Endodermal cell (in vitro differentiated cells): ENCODE measurements around the gene TGIF2LX. TPM values are rescaled to one million over a fixed set of nuclear protein-coding genes. Genes with fewer than 3 reads are reported as not detected.
"Not testable (repeated sequence)": the region's sequence is repeated elsewhere in the genome, so short reads cannot be mapped to it uniquely, and the experiment has no call there.

ENCODE experiments used
- DNase-seq: peaks from one replicate; pipeline ENCODE4 v3.0.0-alpha.2; 2017
- H3K27ac ChIP-seq: 2 replicates; pipeline ENCODE4 v1.5.1; 2013; ENCODE audit warnings: mild to moderate bottlenecking, low read depth, low read length, moderate library complexity
- H3K27me3 ChIP-seq: 2 replicates; pipeline ENCODE4 v1.6.1; 2013; ENCODE audit warnings: mild to moderate bottlenecking, low read length, moderate library complexity; ENCODE audit not compliant: insufficient read depth, control insufficient read depth, poor library complexity, severe bottlenecking
- H3K36me3 ChIP-seq: 2 replicates; pipeline ENCODE4 v1.7.0; 2013; ENCODE audit warnings: mild to moderate bottlenecking, low read length, moderate library complexity; ENCODE audit not compliant: control insufficient read depth, insufficient read depth
- H3K4me1 ChIP-seq: one replicate; pipeline ENCODE4 v1.7.0; 2013; ENCODE audit warnings: low read length; ENCODE audit not compliant: control insufficient read depth, insufficient read depth
- H3K4me3 ChIP-seq: 2 replicates; pipeline ENCODE4 v1.5.1; 2013; ENCODE audit warnings: mild to moderate bottlenecking, low read length, moderate library complexity
- H3K9ac ChIP-seq: 2 replicates; pipeline ENCODE4 v1.6.1; 2013; ENCODE audit warnings: mild to moderate bottlenecking, low read length, moderate library complexity; ENCODE audit not compliant: poor library complexity, severe bottlenecking; ENCODE audit errors: extremely low read depth
- H3K9me3 ChIP-seq: 2 replicates; pipeline ENCODE4 v1.6.1; 2013; ENCODE audit warnings: mild to moderate bottlenecking, low read length, moderate library complexity; ENCODE audit not compliant: control insufficient read depth
- H3K27ac Mint-ChIP-seq: 2 replicates; pipeline ENCODE4 v1.8.0; 2020; ENCODE audit warnings: mixed read lengths
- H3K27me3 Mint-ChIP-seq: 2 replicates; pipeline ENCODE4 v1.8.0; 2021; ENCODE audit warnings: mild to moderate bottlenecking, mixed read lengths; ENCODE audit not compliant: insufficient read depth
- H3K36me3 Mint-ChIP-seq: 2 replicates; pipeline ENCODE4 v1.8.0; 2020; ENCODE audit warnings: low read depth, mixed read lengths
- H3K4me1 Mint-ChIP-seq: 2 replicates; pipeline ENCODE4 v1.8.0; 2020; ENCODE audit warnings: mixed read lengths
- H3K4me3 Mint-ChIP-seq: 2 replicates; pipeline ENCODE4 v1.8.0; 2020; ENCODE audit warnings: mild to moderate bottlenecking, moderate library complexity, mixed read lengths
- H3K9me3 Mint-ChIP-seq: 2 replicates; pipeline ENCODE4 v1.8.0; 2020; ENCODE audit warnings: mild to moderate bottlenecking, mixed read lengths
- WGBS, 2 experiments: methylation state at CpG; one replicate each; pipeline versions ENCODE4 v1.1.5 to v1.1.7; 2013; ENCODE audit warnings: missing lambda C conversion rate in 2 of 2, mixed read lengths in 1 of 2; ENCODE audit not compliant: insufficient coverage in 1 of 2, insufficient read length in 1 of 2; 5-methylcytosine and 5-hydroxymethylcytosine counted together
- long read RNA-seq, 4 experiments: library from polyadenylated mRNA in 2 of 4; library from RNA in 1 of 4; library from capped mRNA in 1 of 4; stranded (forward) in 3 of 4; unstranded in 1 of 4; transcript quantifications; one replicate each; pipeline ENCODE4 v2.0.0, GENCODE V29; 2020 to 2021; ENCODE audit warnings: inconsistent platforms in 1 of 4
- polyA plus RNA-seq, 2 experiments: library from polyadenylated mRNA; stranded (reverse); fragments of 50-300 nt; gene quantifications; one replicate each; pipeline ENCODE4 v1.2.3, GENCODE V29; 2013
- total RNA-seq, 2 donors: library from RNA; stranded (reverse); fragmentation: NEBNext Ultra II Directional in 1 of 2; extraction: Animal tissue kit (Norgen Biotek cat#: 25700) in 1 of 2; gene quantifications; 2 replicates in 1 of 2; 3 replicates in 1 of 2; pipeline ENCODE4 v1.2.1, GENCODE V29; 2021

Gene TGIF2LX
- not detected for total RNA-seq
- not detected for polyA plus RNA-seq (2013, experiment 1 of 2)
- polyA plus RNA-seq (2013, experiment 2 of 2) = not detected
- long read RNA-seq, experiment 1 = 0 reads
- long read RNA-seq, experiment 2 = 0 reads
- long read RNA-seq, experiment 3 = 0 reads
- long read RNA-seq, experiment 4 = 0 reads

DNA sequence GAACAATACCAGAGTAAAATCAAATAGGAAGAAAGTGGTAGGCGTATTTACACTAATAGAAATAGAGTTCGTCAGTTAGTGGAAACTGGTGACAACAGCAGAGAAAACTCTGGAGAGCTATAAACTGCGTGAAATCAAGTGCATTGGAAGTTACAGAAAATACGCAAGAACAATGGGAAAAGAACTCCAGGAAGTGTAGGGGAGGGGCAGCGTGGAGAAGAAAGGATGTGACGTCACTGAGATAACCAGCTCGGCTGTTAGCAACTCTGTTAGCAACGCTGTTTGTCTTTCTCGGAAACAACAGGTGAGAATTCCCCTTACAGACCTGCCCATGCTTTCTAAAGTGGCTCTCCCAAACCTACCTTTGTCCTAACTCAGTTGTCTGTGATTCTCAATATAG is at the start of gene TGIF2LX:
Gene TGIF2LX (plus strand): TSS at position 244 of the 400 bp plus-strand sequence. CDS start 178 bp downstream, outside the sequence.
- not testable (repeated sequence) for H3K27ac Mint-ChIP-seq
- WGBS, 2 experiments = 85 to 100% methylated on average over 2 to 9 of the region's 9 CpGs

DNA sequence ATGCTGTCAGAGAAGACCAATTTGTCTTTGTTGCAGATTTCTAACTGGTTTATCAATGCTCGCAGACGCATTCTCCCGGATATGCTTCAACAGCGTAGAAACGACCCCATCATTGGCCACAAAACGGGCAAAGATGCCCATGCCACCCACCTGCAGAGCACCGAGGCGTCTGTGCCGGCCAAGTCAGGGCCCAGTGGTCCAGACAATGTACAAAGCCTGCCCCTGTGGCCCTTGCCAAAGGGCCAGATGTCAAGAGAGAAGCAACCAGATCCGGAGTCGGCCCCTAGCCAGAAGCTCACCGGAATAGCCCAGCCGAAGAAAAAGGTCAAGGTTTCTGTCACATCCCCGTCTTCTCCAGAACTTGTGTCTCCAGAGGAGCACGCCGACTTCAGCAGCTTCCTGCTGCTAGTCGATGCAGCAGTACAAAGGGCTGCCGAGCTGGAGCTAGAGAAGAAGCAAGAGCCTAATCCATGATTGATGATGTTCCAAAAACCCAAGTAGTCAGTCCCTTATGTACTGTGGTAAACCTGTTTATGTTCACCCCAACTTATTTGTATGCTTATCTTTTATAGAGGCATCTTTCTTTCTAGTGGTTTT is 728 bp downstream of the TGIF2LX start:
- not testable (repeated sequence) for DNase-seq, H3K9me3 ChIP-seq, H3K4me1 Mint-ChIP-seq, H3K4me1 ChIP-seq, H3K27ac ChIP-seq, H3K4me3 ChIP-seq, H3K36me3 Mint-ChIP-seq, H3K36me3 ChIP-seq, H3K4me3 Mint-ChIP-seq, H3K9me3 Mint-ChIP-seq, H3K27me3 Mint-ChIP-seq, H3K27me3 ChIP-seq, H3K27ac Mint-ChIP-seq, H3K9ac ChIP-seq
- 93 to 98% methylated on average over 5 to 13 of the region's 18 CpGs for WGBS, 2 experiments

More for the DNA sequence above, at the start of gene TGIF2LX:
- not testable (repeated sequence) for H3K9ac ChIP-seq, H3K4me1 Mint-ChIP-seq, H3K4me1 ChIP-seq, H3K36me3 Mint-ChIP-seq, H3K4me3 ChIP-seq, H3K27me3 ChIP-seq, H3K9me3 ChIP-seq, DNase-seq, H3K9me3 Mint-ChIP-seq, H3K27ac ChIP-seq, H3K27me3 Mint-ChIP-seq, H3K4me3 Mint-ChIP-seq, H3K36me3 ChIP-seq

DNA sequence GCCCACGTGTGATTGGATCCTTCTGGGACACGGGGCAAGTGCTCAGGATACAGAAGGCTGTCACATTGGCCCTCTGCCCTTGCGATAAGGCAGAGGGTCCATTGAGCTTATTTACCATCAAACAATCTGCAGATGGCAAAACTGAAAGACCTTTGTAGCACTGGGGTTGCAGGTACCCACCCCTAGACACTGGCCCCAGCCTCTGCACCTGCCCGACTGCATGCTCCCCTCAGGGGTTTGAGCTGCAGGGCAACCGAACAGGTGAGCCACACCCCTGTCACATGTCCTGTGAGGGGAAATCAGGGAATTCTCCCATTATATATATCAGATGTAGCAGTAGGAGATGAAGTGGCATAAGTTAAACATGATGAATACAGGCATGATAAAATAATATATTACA is 21.4 kb downstream of the TGIF2LX start:
- not testable (repeated sequence) for H3K4me3 ChIP-seq, H3K27ac ChIP-seq, H3K27me3 ChIP-seq, H3K27me3 Mint-ChIP-seq, H3K4me3 Mint-ChIP-seq, H3K36me3 Mint-ChIP-seq, H3K9me3 ChIP-seq, H3K4me1 ChIP-seq, H3K27ac Mint-ChIP-seq, DNase-seq, H3K36me3 ChIP-seq, H3K9ac ChIP-seq, H3K9me3 Mint-ChIP-seq, H3K4me1 Mint-ChIP-seq
- WGBS, 2 experiments = 98 to 100% methylated on average over 2 to 3 of the region's 5 CpGs

DNA sequence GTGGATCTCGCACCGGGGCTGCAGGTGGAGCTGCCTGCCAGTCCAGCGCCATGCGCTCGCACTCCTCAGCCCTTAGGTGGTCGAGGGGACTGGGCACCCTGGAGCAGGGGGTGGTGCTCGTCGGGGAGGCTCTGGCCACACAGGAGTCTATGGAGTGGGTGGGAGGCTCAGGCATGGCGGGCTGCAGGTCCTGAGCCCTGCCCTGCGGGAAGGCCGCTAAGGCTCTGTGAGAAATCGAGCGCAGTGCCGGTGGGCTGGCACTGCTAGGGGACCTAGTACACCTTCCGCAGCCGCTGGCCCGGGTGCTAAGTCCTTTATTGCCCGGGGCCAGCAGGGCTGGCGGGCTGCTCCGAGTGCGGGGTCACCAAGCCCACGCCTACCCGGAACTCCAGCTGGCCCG is 43.9 kb downstream of the TGIF2LX start:
- not testable (repeated sequence) for H3K27ac Mint-ChIP-seq, H3K27me3 Mint-ChIP-seq, H3K36me3 ChIP-seq, H3K27ac ChIP-seq, DNase-seq, H3K4me3 ChIP-seq, H3K4me3 Mint-ChIP-seq, H3K9me3 ChIP-seq, H3K4me1 Mint-ChIP-seq, H3K9ac ChIP-seq, H3K36me3 Mint-ChIP-seq, H3K4me1 ChIP-seq, H3K27me3 ChIP-seq
- WGBS, 2 experiments = 96% methylated on average over 12 of the region's 24 CpGs; no CpG with 5 or more reads in 1 of the 2 experiments
- peaks cover 25% of the 10 kb centered on the region for H3K9me3 Mint-ChIP-seq
